GM12878 (cell line): ENCODE results near the gene ASIC5. TPM values are rescaled to one million over a fixed set of nuclear protein-coding genes. Genes with fewer than 3 reads are reported as not detected.
A peak's percentile ranks its signal among the peaks of the same experiment; 100 is the strongest.

Source experiments
- ATAC-seq: fragments of 200-7000 bp; cut with Tn5 transposase; 3 replicates; pipeline ENCODE4 v1.9.1; 2020; ENCODE audit warnings: mild to moderate bottlenecking, moderate library complexity
- BruUV-seq: library from RNA; stranded (reverse); fragments of 400-500 nt; replicated peaks from 2 replicates; lab custom pipeline; 2021; lab: Mats Ljungman, UMichigan
- CTCF ChIA-PET: fragments of 300-600 bp; sonication (Branson Sonifier 250); formaldehyde crosslinking; extraction: SDS; loops from one replicate; lab custom pipeline; 2021; ENCODE audit warnings: inconsistent platforms; lab: Yijun Ruan, JAX
- POLR2A ChIA-PET: fragments of 350-600 bp; formaldehyde crosslinking; extraction: SDS; loops from one replicate; lab custom pipeline; 2021; ENCODE audit warnings: inconsistent platforms; lab: Charles Lee
- RAD21 ChIA-PET: fragments of 300-600 bp; sonication (Branson Sonifier 250); formaldehyde crosslinking; loops from one replicate; lab custom pipeline; 2023; ENCODE audit warnings: antibody characterized with exemption; ENCODE audit not compliant: unreplicated experiment; lab: Charles Lee
- SMC1A ChIA-PET: fragments of 300-600 bp; sonication (Branson Sonifier 250); formaldehyde crosslinking; loops from one replicate; lab custom pipeline; 2023; ENCODE audit not compliant: unreplicated experiment, uncharacterized antibody; lab: Charles Lee
- DNase-seq: peaks from one replicate; pipeline ENCODE4 v3.0.0-alpha.2; 2011; ENCODE audit warnings: low read depth, low spot score
- FAIRE-seq: peaks from 3 replicates; lab custom pipeline; 2011; peaks lifted over from hg19 to GRCh38; lab: Jason Lieb, UNC
- H2AFZ ChIP-seq: 2 replicates; pipeline ENCODE4 v1.6.0; 2011; ENCODE audit warnings: low read depth, low read length, control low read depth; ENCODE audit not compliant: control insufficient read depth
- H3K27ac ChIP-seq: 2 replicates; pipeline ENCODE4 v1.5.1; 2011; ENCODE audit warnings: control low read depth; ENCODE audit not compliant: control insufficient read depth, insufficient read depth
- H3K27me3 ChIP-seq, 2 experiments: replicated peaks in 1 of 2; 2 replicates each; pipeline versions ENCODE4 v1.6.0 to v1.6.1; 2011; ENCODE audit warnings: low read length in 1 of 2; ENCODE audit not compliant: control insufficient read depth in 2 of 2, insufficient read depth in 2 of 2
- H3K36me3 ChIP-seq, 2 experiments: 2 replicates each; pipeline ENCODE4 v1.5.1; 2011; ENCODE audit warnings: low read length in 1 of 2; ENCODE audit not compliant: control insufficient read depth in 2 of 2, insufficient read depth in 2 of 2
- H3K4me1 ChIP-seq: 2 replicates; pipeline ENCODE4 v1.6.1; 2011; ENCODE audit warnings: mild to moderate bottlenecking, low read length, moderate library complexity, mixed read lengths; ENCODE audit not compliant: control insufficient read depth, insufficient read depth
- H3K4me2 ChIP-seq: 2 replicates; pipeline ENCODE4 v1.6.0; 2011; ENCODE audit warnings: control low read depth; ENCODE audit not compliant: control insufficient read depth, insufficient read depth
- H3K4me3 ChIP-seq: fragments of 200-600 bp; sonication (generic); 2 replicates; pipeline ENCODE4 v1.5.1; 2016
- H3K79me2 ChIP-seq: 2 replicates; pipeline ENCODE4 v1.6.0; 2011; ENCODE audit warnings: low read length; ENCODE audit not compliant: control insufficient read depth, insufficient read depth
- H3K9ac ChIP-seq: 2 replicates; pipeline ENCODE4 v1.8.0; 2011; ENCODE audit warnings: low read length, control low read depth, mixed read lengths; ENCODE audit not compliant: control insufficient read depth, insufficient read depth
- H3K9me3 ChIP-seq: replicated peaks from 3 replicates; pipeline ENCODE4 v1.5.1; 2011; ENCODE audit warnings: mild to moderate bottlenecking, low read length; ENCODE audit not compliant: control insufficient read depth, insufficient read depth
- H4K20me1 ChIP-seq: 2 replicates; pipeline ENCODE4 v1.6.0; 2011; ENCODE audit not compliant: control insufficient read depth, insufficient read depth
- ATF7 ChIP-seq: fragments of 450-650 bp; IDR thresholded peaks from 2 replicates; pipeline ENCODE4 v1.6.1; 2016; ENCODE audit warnings: low read depth, mild to moderate bottlenecking
- EZH2 ChIP-seq: IDR thresholded peaks from 2 replicates; pipeline ENCODE4 v1.6.1; 2012; ENCODE audit warnings: low read depth, mild to moderate bottlenecking, control low read depth, inconsistent platforms, low read length, borderline replicate concordance; ENCODE audit not compliant: control insufficient read depth
- HDGF ChIP-seq: fragments of 450-650 bp; IDR thresholded peaks from 2 replicates; pipeline ENCODE4 v1.6.1; 2016; ENCODE audit warnings: antibody characterized with exemption
- MEF2B ChIP-seq: fragments of 450-650 bp; IDR thresholded peaks from 2 replicates; pipeline ENCODE4 v1.6.1; 2018; ENCODE audit warnings: mild to moderate bottlenecking, moderate library complexity; ENCODE audit not compliant: partially characterized antibody, poor library complexity, severe bottlenecking
- MTA2 ChIP-seq: fragments of 450-650 bp; IDR thresholded peaks from 2 replicates; pipeline ENCODE4 v1.6.1; 2016; ENCODE audit warnings: low read depth, mild to moderate bottlenecking, moderate library complexity
- SPI1 ChIP-seq: IDR thresholded peaks from 2 replicates; pipeline ENCODE4 v1.6.1; 2011; ENCODE audit warnings: low read depth, mild to moderate bottlenecking, low read length, moderate library complexity, borderline replicate concordance; ENCODE audit not compliant: insufficient read depth
- SRF ChIP-seq, 2 experiments: IDR thresholded peaks; 2 replicates each; pipeline ENCODE4 v1.6.1; 2011; ENCODE audit warnings: low read depth in 2 of 2, low read length in 2 of 2, mild to moderate bottlenecking in 1 of 2, moderate library complexity in 1 of 2
- ZNF687 ChIP-seq: fragments of 450-650 bp; IDR thresholded peaks from 2 replicates; pipeline ENCODE4 v1.6.1; 2017; ENCODE audit warnings: mild to moderate bottlenecking, moderate library complexity
- in situ Hi-C: fragments of 300-500 bp; cut with MboI; formaldehyde crosslinking; loops from 9 replicates; pipeline ENCODE4 v1.14.3; 2018; ENCODE audit warnings: mixed read lengths
- intact Hi-C: fragments of 100-400 bp; cut with micrococcal nuclease; formaldehyde crosslinking; loops from one replicate; pipeline ENCODE4 v1.14.2; 2022; ENCODE audit not compliant: unreplicated experiment
- polyA plus RNA-seq, 11 experiments: library from polyadenylated mRNA; depleted of rRNA in 4 of 11; unstranded in 6 of 11; stranded (reverse) in 5 of 11; fragments of >200 nt; fragmentation: Nextera tagmentation in 4 of 11; fragmentation: Illumina TruSeq in 1 of 11; extraction: Ambion mirVana in 4 of 11; extraction: Trizol in 1 of 11; gene quantifications; 1 replicate in 1 of 11; 2 replicates in 10 of 11; pipeline versions ENCODE4 v1.2.1 to v1.2.3, GENCODE V29; 2011 to 2016; ENCODE audit warnings: inconsistent platforms in 2 of 11, missing spikeins in 2 of 11, low read depth in 1 of 11
- total RNA-seq, 4 experiments: library from RNA; depleted of rRNA in 3 of 4; stranded (reverse); fragments of >200 nt in 3 of 4; fragmentation: Illumina TruSeq in 1 of 4; extraction: Trizol in 1 of 4; gene quantifications; 2 replicates each; pipeline versions ENCODE4 v1.2.1 to v1.2.3, GENCODE V29; 2013 to 2021
- TF ChIP-seq, protein P1 (sequence below): IDR thresholded peaks from 2 replicates; pipeline ENCODE4 v1.6.1; 2012; ENCODE audit warnings: mild to moderate bottlenecking, low read depth, low read length
- TF ChIP-seq, protein P2 (sequence below): fragments of 450-650 bp; IDR thresholded peaks from 2 replicates; pipeline ENCODE4 v1.6.1; 2017; ENCODE audit warnings: low read depth, mild to moderate bottlenecking, moderate library complexity
- TF ChIP-seq, protein P3 (sequence below): IDR thresholded peaks from 2 replicates; pipeline ENCODE4 v1.6.1; 2012; ENCODE audit warnings: low read length, inconsistent platforms

The ASIC5 gene
- total and polyA plus RNA-seq, 10 of the 15 experiments (the other 5 are each of a cell fraction or from before 2014, with no cell fraction given), result not detected

DNA sequence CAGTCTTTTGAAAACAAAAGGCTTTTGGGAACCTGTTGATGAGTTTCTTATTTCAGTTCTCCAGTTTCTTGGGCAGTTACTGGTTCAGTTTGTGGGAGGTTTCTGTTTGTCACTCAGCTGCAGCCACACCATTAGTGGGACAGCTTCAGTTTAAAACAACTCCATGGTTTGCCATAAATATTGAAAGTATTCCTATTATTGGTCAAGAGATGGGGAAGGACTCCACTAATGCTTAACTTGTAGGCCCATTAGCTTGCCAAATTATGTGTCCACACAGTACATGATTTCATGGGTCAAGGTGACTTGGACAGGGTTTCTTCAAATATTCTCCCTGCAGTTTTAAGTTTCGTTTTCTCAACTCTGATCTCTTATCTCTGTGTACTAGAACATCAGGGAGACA lies 15.5 kb upstream of the ASIC5 start (continued):
- TF ChIP-seq, protein P1, sequence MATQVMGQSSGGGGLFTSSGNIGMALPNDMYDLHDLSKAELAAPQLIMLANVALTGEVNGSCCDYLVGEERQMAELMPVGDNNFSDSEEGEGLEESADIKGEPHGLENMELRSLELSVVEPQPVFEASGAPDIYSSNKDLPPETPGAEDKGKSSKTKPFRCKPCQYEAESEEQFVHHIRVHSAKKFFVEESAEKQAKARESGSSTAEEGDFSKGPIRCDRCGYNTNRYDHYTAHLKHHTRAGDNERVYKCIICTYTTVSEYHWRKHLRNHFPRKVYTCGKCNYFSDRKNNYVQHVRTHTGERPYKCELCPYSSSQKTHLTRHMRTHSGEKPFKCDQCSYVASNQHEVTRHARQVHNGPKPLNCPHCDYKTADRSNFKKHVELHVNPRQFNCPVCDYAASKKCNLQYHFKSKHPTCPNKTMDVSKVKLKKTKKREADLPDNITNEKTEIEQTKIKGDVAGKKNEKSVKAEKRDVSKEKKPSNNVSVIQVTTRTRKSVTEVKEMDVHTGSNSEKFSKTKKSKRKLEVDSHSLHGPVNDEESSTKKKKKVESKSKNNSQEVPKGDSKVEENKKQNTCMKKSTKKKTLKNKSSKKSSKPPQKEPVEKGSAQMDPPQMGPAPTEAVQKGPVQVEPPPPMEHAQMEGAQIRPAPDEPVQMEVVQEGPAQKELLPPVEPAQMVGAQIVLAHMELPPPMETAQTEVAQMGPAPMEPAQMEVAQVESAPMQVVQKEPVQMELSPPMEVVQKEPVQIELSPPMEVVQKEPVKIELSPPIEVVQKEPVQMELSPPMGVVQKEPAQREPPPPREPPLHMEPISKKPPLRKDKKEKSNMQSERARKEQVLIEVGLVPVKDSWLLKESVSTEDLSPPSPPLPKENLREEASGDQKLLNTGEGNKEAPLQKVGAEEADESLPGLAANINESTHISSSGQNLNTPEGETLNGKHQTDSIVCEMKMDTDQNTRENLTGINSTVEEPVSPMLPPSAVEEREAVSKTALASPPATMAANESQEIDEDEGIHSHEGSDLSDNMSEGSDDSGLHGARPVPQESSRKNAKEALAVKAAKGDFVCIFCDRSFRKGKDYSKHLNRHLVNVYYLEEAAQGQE, result no peak
- peak; percentile 30; the same call in 1 of the 2 replicates for TF ChIP-seq MTA2
- TF ChIP-seq, all 136 proteins: peak for 3

DNA sequence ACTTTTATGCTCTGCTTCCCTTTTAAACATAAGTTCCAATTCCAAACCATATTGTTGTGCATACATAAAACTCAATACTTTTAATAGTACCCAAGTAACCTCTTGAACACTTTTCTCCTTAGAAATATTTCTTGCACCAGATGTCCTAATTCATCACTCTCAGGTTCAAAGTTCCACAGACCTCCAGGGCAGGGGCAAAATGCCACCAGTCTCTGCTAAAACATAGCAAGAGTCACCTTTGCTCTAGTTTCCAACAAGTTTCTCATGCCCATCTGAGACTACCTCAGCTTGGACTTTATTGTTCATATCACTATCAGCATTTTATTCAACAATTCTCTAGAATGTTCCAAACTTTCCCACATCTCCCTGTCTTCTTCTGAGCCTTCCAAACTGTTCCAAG lies 13.7 kb upstream of the ASIC5 start:
- ChIA-PET SMC1A (interaction anchor here (1.1 to 2.0 kb wide), 6 partner anchors 10 to 74 kb away, joined by 3 to 12 read pairs (median 5); partner anchors contain the start of gene CTSO), POLR2A (interaction anchor here (0.6 to 2.0 kb wide), 2 partner anchors 10 to 127 kb away, joined by 3 to 7 read pairs; no protein-coding TSS in a partner anchor), CTCF (no interaction called here), RAD21 (interaction anchor here (1.4 to 2.3 kb wide), 2 partner anchors 69 to 73 kb away, joined by 3 to 14 read pairs; partner anchors contain the start of gene CTSO)
- BruUV-seq, result no TSS peak
- H4K20me1 ChIP-seq, result no peaks in the 10 kb centered on the region
- no peaks in the 10 kb centered on the region; the same call in 2 of the 3 replicates for H3K9me3 ChIP-seq
- H3K27me3 ChIP-seq, result no peaks in the 10 kb centered on the region
- no peak overlapping the region for H3K9ac ChIP-seq
- no peak for DNase-seq
- no peak for FAIRE-seq
- H3K4me2 ChIP-seq, result no peak overlapping the region
- no peaks in the 10 kb centered on the region for H3K36me3 ChIP-seq
- no peaks in the 10 kb centered on the region for H3K79me2 ChIP-seq
- no peak overlapping the region for H3K27ac ChIP-seq
- intact Hi-C loops, result no loop called here
- H3K4me1 ChIP-seq, result no peaks in the 10 kb centered on the region
- no peak for ATAC-seq
- H2AFZ ChIP-seq, result no peak overlapping the region
- H3K4me3 ChIP-seq, result no peak overlapping the region
- in situ Hi-C loops, result no loop called here
- TF ChIP-seq EZH2, result no peak
- no peak for TF ChIP-seq HDGF
- no peak for TF ChIP-seq MEF2B
- TF ChIP-seq ZNF687, result no peak
- TF ChIP-seq, protein P2, sequence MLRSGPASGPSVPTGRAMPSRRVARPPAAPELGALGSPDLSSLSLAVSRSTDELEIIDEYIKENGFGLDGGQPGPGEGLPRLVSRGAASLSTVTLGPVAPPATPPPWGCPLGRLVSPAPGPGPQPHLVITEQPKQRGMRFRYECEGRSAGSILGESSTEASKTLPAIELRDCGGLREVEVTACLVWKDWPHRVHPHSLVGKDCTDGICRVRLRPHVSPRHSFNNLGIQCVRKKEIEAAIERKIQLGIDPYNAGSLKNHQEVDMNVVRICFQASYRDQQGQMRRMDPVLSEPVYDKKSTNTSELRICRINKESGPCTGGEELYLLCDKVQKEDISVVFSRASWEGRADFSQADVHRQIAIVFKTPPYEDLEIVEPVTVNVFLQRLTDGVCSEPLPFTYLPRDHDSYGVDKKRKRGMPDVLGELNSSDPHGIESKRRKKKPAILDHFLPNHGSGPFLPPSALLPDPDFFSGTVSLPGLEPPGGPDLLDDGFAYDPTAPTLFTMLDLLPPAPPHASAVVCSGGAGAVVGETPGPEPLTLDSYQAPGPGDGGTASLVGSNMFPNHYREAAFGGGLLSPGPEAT, result no peak
- TF ChIP-seq, protein P3, sequence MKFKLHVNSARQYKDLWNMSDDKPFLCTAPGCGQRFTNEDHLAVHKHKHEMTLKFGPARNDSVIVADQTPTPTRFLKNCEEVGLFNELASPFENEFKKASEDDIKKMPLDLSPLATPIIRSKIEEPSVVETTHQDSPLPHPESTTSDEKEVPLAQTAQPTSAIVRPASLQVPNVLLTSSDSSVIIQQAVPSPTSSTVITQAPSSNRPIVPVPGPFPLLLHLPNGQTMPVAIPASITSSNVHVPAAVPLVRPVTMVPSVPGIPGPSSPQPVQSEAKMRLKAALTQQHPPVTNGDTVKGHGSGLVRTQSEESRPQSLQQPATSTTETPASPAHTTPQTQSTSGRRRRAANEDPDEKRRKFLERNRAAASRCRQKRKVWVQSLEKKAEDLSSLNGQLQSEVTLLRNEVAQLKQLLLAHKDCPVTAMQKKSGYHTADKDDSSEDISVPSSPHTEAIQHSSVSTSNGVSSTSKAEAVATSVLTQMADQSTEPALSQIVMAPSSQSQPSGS, result no peak
- no peak for TF ChIP-seq SRF (IDR thresholded peaks at IDR 0.05; ENCODE audit: low read depth in 2 of 2, low read length in 2 of 2)
- TF ChIP-seq SPI1, result no peak
- no peak for TF ChIP-seq ATF7
